GM12892 (cell line): Measurements from ENCODE around the gene LMF1.

Experiments used
- DNase-seq: peaks from one replicate; pipeline ENCODE4 v3.0.0; 2011; ENCODE audit not compliant: insufficient read length
- FAIRE-seq: peaks from 2 replicates; lab custom pipeline; 2011; peaks lifted over from hg19 to GRCh38; lab: Jason Lieb, UNC
- POLR2A ChIP-seq: IDR thresholded peaks from 2 replicates; pipeline ENCODE4 v1.6.1; 2011; ENCODE audit warnings: low read depth, low read length, control low read depth
- POLR2AphosphoS5 ChIP-seq: IDR thresholded peaks from 2 replicates; pipeline ENCODE4 v1.6.1; 2011; ENCODE audit warnings: low read depth, low read length, control low read depth
- TAF1 ChIP-seq: IDR thresholded peaks from 2 replicates; pipeline ENCODE4 v1.6.1; 2011; ENCODE audit warnings: low read depth, mild to moderate bottlenecking, control low read depth, low read length, borderline replicate concordance

LMF1 gene

GRCh38 chr16:881219-882097 is 89.3 kb downstream of the LMF1 start:
- DNase-seq (no peak), FAIRE-seq (no peak)
- no peak for TF ChIP-seq POLR2AphosphoS5
- no peak for TF ChIP-seq POLR2A
- TF ChIP-seq TAF1 = no peak

DNA sequence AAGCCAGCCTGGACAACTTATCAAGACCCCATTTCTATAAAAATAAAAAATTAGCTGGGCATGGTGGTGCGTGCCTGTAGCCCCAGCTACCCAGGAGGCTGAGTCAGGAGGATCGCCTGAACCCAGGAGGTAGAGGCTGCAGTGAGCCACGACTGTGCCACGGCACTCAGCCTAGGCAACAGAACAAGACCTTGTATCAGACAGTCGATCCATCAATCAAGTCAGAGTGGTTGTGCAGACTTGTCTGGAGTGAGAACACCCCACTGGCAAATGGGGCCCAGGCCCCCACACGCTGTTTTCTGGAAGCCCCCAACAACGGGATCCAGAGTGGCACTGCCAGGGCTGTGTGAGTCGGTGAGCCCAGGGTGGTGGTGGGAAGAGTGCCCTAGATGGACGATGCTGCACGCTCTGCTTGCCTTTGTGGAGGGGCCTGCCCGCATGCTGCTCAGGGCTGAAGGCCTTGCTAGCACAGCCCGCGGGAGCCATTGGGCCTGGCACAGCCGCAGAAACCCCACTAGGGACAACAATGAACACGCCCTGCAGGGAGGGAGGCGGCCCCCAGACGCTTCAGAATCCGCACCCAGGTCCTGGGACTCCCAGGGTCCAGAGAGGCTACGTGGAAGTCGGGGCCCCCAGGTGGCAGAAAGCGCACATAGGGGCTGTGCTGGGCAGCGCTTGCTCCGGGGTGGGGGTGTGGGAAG is 90.2 kb downstream of the LMF1 start:
- DNase-seq = no peak
- no peak for FAIRE-seq
- TF ChIP-seq POLR2AphosphoS5 (no peak), TAF1 (no peak), POLR2A (no peak)

GRCh38 chr16:879986-880385 is 90.8 kb downstream of the LMF1 start:
- DNase-seq (no peak), FAIRE-seq (no peak)
- TF ChIP-seq POLR2A = no peak
- TF ChIP-seq TAF1 = no peak
- no peak for TF ChIP-seq POLR2AphosphoS5

DNA sequence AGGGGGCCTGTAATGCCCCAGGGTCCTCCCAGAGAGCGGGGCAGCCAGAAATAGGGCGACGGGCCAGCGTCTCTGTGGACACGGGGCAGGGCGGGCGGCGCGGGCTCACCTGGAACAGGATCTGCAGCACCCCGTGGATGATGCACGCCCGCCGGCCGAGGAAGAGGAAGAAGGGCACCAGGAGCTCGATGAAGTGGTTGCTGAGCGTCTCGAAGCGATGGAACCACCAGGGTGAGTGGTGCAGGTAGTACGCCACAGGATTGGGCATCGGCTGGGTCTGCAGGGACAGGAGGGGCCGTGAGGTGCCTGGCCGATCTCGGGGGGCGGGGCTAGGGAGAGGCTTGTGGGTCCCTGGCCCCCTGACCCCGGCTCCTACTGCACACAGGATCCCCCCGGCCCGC is 91.3 kb downstream of the LMF1 start:
- DNase-seq (no peak), FAIRE-seq (no peak)
- TF ChIP-seq TAF1 (no peak), POLR2AphosphoS5 (no peak), POLR2A (no peak)

DNA sequence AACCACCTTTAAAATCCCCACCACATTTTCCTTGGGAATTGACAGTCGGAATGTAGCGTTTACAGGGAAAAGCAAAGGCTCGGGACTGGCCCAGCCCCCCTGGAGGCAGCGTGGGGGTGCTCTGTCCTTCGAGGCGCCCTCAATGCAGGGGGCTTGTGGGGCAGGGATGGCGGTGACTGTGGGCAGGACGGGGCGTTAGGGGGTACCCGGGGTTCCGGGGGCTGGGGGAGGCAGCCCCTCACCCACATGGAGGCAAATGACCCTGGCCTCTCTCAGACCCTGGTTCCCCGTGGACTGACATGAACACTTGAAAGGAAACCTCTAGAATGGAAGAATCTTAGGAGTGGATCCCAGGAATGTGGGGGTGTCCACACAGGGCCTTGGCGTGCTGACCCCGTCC is 91.9 kb downstream of the LMF1 start:
- no peak for DNase-seq
- FAIRE-seq = no peak
- TF ChIP-seq POLR2AphosphoS5 (no peak), POLR2A (no peak), TAF1 (no peak)

DNA sequence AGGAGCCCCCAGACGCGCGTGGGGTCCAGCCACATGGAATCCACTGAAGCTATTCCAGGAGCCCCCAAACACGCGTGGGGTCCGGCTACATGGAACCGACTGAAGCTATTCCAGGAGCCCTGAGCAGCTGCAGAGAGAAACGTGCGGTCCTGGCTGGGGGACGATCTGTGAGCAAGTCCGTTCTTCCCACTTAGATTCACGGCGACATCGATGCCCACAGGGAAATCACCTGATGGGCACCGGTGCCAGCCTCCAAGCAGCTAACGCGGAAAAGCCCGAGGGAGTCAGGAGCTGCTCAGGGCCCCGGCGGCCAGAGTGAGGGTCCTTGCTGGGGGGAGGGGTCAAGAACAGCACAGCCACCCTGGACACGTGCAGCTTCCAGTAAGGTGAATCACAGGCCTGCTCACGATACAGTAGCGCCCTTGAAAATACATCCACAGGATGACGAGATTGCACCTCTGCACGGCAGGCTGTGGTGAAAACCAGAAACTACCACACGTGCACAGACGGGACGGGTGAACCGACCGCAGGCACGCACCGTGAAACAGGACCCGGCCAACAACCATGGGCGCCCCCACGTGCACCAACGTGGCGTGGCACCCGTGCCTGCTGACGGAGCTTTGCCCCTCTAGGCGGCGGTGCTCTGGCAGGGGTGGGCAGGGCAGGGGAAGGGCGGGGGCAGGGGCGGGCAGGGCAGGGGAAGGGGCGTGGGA is 92.6 kb downstream of the LMF1 start:
- FAIRE-seq = no peak
- TF ChIP-seq TAF1 = no peak
- no peak for TF ChIP-seq POLR2AphosphoS5
- TF ChIP-seq POLR2A = no peak
- DNase-seq = no peak

GRCh38 chr16:877242-878071 is 93.3 kb downstream of the LMF1 start:
- TF ChIP-seq POLR2A (no peak), TAF1 (no peak), POLR2AphosphoS5 (no peak)
- no peak for FAIRE-seq
- DNase-seq = no peak

GRCh38 chr16:876523-877241 is 94.1 kb downstream of the LMF1 start:
- DNase-seq (no peak), FAIRE-seq (no peak)
- TF ChIP-seq TAF1 (no peak), POLR2A (no peak), POLR2AphosphoS5 (no peak)

GRCh38 chr16:876041-876335 is 94.8 kb downstream of the LMF1 start:
- no peak for DNase-seq
- TF ChIP-seq POLR2AphosphoS5 = no peak
- TF ChIP-seq POLR2A = no peak
- TF ChIP-seq TAF1 = no peak
- no peak for FAIRE-seq
